Stomach (tissue), 4 donors: ENCODE results near the gene HPCA.

Experiments used
- CTCF ChIP-seq, 7 experiments: fragments of 450-650 bp in 4 of 7; fragments of 200-600 bp in 3 of 7; sonication (generic) in 3 of 7; IDR thresholded peaks; one replicate each; pipeline ENCODE4 v1.5.1; 2016 to 2019; ENCODE audit warnings: antibody characterized with exemption in 7 of 7, control low read depth in 2 of 7, mild to moderate bottlenecking in 1 of 7
- EP300 ChIP-seq: sonication (generic); formaldehyde crosslinking; IDR thresholded peaks from one replicate; pipeline ENCODE4 v1.6.1; 2017; ENCODE audit warnings: antibody characterized with exemption
- POLR2A ChIP-seq, 4 donors: fragments of 450-650 bp; IDR thresholded peaks; one replicate each; pipeline ENCODE4 v1.6.1; 2016; ENCODE audit warnings: antibody characterized with exemption in 4 of 4, control low read depth in 2 of 4, mild to moderate bottlenecking in 1 of 4, moderate library complexity in 1 of 4
- POLR2AphosphoS5 ChIP-seq, 3 donors: sonication (generic); formaldehyde crosslinking; IDR thresholded peaks; one replicate each; pipeline ENCODE4 v1.6.1; 2016; ENCODE audit warnings: antibody characterized with exemption in 3 of 3

- TF ChIP-seq CTCF (IDR thresholded peaks at IDR 0.05), result no peak
- TF ChIP-seq POLR2AphosphoS5 (IDR thresholded peaks at IDR 0.05), result no peak
- no peak for TF ChIP-seq EP300
- no peak for TF ChIP-seq POLR2A (IDR thresholded peaks at IDR 0.05)
Measured at GRCh38 chr1:32894019-32894600, 7.8 kb downstream of the HPCA start.
